ENCODE measurements around the gene MMP3. TPM values are rescaled to one million over a fixed set of nuclear protein-coding genes. Genes with fewer than 3 reads are reported as not detected.

MMP3 gene
- total and polyA plus RNA-seq, 2 donors (not counting 3 experiments of a cell fraction or from before 2014, with no cell fraction given): not detected

GRCh38 chr11:102864724-102865123 lies 21.3 kb upstream of the MMP3 start:
- no peaks in the 10 kb centered on the region for H4K20me1 ChIP-seq (replicated peaks; ENCODE audit: control insufficient read depth, extremely low read depth, insufficient read depth, low read length)
- no peaks in the 10 kb centered on the region for H3K4me1 ChIP-seq (ENCODE audit: control insufficient read depth, extremely low read depth, insufficient read depth, low read length)
- no TSS peak for BruUV-seq (replicated peaks)
- H3K79me2 ChIP-seq (ENCODE audit: control insufficient read depth, insufficient read depth, low read length): no peaks in the 10 kb centered on the region
- ChIA-PET CTCF (interaction anchor here (0.9 to 1.3 kb wide), 4 partner anchors 9 to 50 kb away, joined by 3 to 4 read pairs (median 3); no protein-coding TSS in a partner anchor), POLR2A (no interaction called here)
- H3K27me3 ChIP-seq (ENCODE audit: control insufficient read depth in 2 of 2, insufficient read depth in 2 of 2, low read length in 2 of 2): peaks cover 3 to 9% of the 10 kb centered on the region in 2 experiments
- H3K36me3 ChIP-seq (ENCODE audit: control insufficient read depth in 2 of 2, extremely low read depth in 1 of 2, insufficient read depth in 2 of 2, low read length in 2 of 2): no peaks in the 10 kb centered on the region
- H2AFZ ChIP-seq (ENCODE audit: low read depth, low read length): no peak overlapping the region
- TF ChIP-seq MYC (IDR thresholded peaks at IDR 0.05; ENCODE audit: low read depth, low read length) (no peak), POLR2A (IDR thresholded peaks at IDR 0.05; ENCODE audit: low read depth, low read length) (no peak), EZH2 (IDR thresholded peaks at IDR 0.05; ENCODE audit: borderline replicate concordance, low read depth, low read length, severe bottlenecking) (no peak), GATA2 (IDR thresholded peaks at IDR 0.05; ENCODE audit: insufficient read depth, insufficient read length, low read depth, low read length) (no peak), POLR2AphosphoS5 (IDR thresholded peaks at IDR 0.05; ENCODE audit: insufficient read depth, low read depth, low read length) (no peak), JUN (IDR thresholded peaks at IDR 0.05; ENCODE audit: borderline replicate concordance, insufficient read depth, insufficient read length, low read depth) (no peak), CTCF (IDR thresholded peaks at IDR 0.05; ENCODE audit: extremely low read depth in 1 of 2, insufficient read depth in 1 of 2, low read depth in 1 of 2, low read length in 2 of 2) (no peak), MAX (IDR thresholded peaks at IDR 0.05; ENCODE audit: insufficient read depth, insufficient read length) (no peak), FOS (IDR thresholded peaks at IDR 0.05; ENCODE audit: borderline replicate concordance, insufficient read depth, low read length) (no peak)
- DNase-seq (ENCODE audit: low read depth, low spot score): no peak
- H3K9ac ChIP-seq (replicated peaks; ENCODE audit: extremely low read depth, insufficient read depth, low read length): no peak overlapping the region
- H3K4me2 ChIP-seq (ENCODE audit: insufficient read depth, low read length): no peak overlapping the region
- H3K4me3 ChIP-seq (replicated peaks in 1 of 3; ENCODE audit: insufficient read depth in 1 of 3, low read depth in 1 of 3, low read length in 3 of 3): no peak overlapping the region
- H3K9me3 ChIP-seq (replicated peaks; ENCODE audit: control insufficient read depth, insufficient read depth, low read length): no peaks in the 10 kb centered on the region
- H3K9me1 ChIP-seq (replicated peaks; ENCODE audit: control insufficient read depth, extremely low read depth, insufficient read depth, low read length): no peaks in the 10 kb centered on the region
- dilution Hi-C loops (cut with MboI; ENCODE audit: extremely low pct_ligation_motif_present, low sequenced_read_pairs) (no loop called here), intact Hi-C loops (cut with micrococcal nuclease) (no loop called here)
- FAIRE-seq: no peak
- H3K27ac ChIP-seq (ENCODE audit: insufficient read depth, low read depth, low read length): no peak overlapping the region
